ENCODE data around the gene EPYC. TPM values are rescaled to one million over a fixed set of nuclear protein-coding genes. Genes with fewer than 3 reads are reported as not detected.

The EPYC gene
- total and polyA plus RNA-seq, 2 experiments from 2014 or later: 0.27 to 0.40 TPM

DNA sequence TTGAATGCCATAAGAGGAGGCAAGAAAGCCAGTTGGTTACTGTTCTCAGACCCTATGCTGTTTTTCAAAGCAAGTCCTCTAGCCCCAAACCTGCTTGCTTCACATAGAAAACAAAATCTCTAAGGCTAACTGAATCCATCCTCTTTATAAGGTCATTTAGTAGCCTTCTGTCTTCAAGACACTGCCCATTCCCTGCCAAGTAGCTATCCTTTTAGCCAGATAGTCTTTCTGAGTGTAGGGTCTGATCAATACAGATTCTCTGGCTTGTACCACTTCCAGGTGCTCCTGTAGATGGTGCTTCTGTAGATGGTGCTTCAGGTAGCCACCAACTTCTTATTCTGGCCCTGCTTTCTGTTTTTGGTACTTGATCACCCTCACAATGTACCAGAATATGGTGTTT, 33.9 kb downstream of the EPYC start:
- Histone ChIP-seq H3K79me2 (no peaks in the 10 kb centered on the region), H3K4me3 (no peak overlapping the region), H3K4me2 (no peak overlapping the region), H3K36me3 (replicated peaks; ENCODE audit: insufficient read depth, low read depth) (no peaks in the 10 kb centered on the region), H3K27ac (no peak overlapping the region), H3K9me3 (ENCODE audit: low read depth) (no peaks in the 10 kb centered on the region), H3K4me1 (ENCODE audit: insufficient read depth) (no peaks in the 10 kb centered on the region), H2AFZ (no peak overlapping the region), H4K20me1 (ENCODE audit: insufficient read depth, poor library complexity, severe bottlenecking) (no peaks in the 10 kb centered on the region), H3K27me3 (no peaks in the 10 kb centered on the region), H3K9me2 (replicated peaks; ENCODE audit: insufficient read depth) (no peaks in the 10 kb centered on the region)
- DNase-seq (ENCODE audit: low spot score): no peak
- TF ChIP-seq EZH2phosphoT487 (IDR thresholded peaks at IDR 0.05; ENCODE audit: low read depth, severe bottlenecking, unreplicated experiment) (no peak), CTCF (IDR thresholded peaks at IDR 0.05; ENCODE audit: poor library complexity) (no peak), EZH2 (IDR thresholded peaks at IDR 0.05; ENCODE audit: borderline replicate concordance) (no peak)

- Histone ChIP-seq H3K9me2 (replicated peaks; ENCODE audit: insufficient read depth) (no peaks in the 10 kb centered on the region), H3K79me2 (no peaks in the 10 kb centered on the region), H3K27me3 (no peaks in the 10 kb centered on the region), H3K9me3 (ENCODE audit: low read depth) (no peaks in the 10 kb centered on the region), H4K20me1 (ENCODE audit: insufficient read depth, poor library complexity, severe bottlenecking) (no peaks in the 10 kb centered on the region), H3K36me3 (replicated peaks; ENCODE audit: insufficient read depth, low read depth) (no peaks in the 10 kb centered on the region), H3K4me1 (ENCODE audit: insufficient read depth) (no peaks in the 10 kb centered on the region), H3K27ac (no peak overlapping the region), H2AFZ (no peak overlapping the region), H3K4me3 (no peak overlapping the region), H3K4me2 (no peak overlapping the region)
- no peak for TF ChIP-seq CTCF (IDR thresholded peaks at IDR 0.05; ENCODE audit: poor library complexity)
- TF ChIP-seq EZH2 (IDR thresholded peaks at IDR 0.05; ENCODE audit: borderline replicate concordance): no peak
- TF ChIP-seq EZH2phosphoT487 (IDR thresholded peaks at IDR 0.05; ENCODE audit: low read depth, severe bottlenecking, unreplicated experiment): no peak
- DNase-seq (ENCODE audit: low spot score): no peak
Observed at GRCh38 chr12:90970471-90970870, 34.3 kb downstream of the EPYC start.

DNA sequence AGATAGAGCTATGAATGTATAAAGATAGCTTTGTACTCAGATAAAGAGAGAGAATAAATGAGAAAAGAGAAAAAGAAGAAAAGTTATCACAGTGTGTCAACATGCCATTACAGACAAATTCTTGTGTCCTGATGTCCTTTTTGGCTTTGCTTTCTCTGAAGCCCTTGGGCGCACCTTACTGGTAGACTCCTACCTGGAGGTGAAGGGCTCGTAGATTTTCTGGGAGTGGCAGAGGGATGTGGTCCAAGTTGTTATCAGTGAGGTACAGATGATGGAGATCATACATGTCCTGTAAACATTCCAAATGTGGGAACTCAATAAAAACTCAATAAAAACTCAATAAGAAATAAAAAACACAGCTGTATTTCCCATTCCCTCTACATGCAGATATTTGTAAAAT, 34.9 kb downstream of the EPYC start:
- TF ChIP-seq EZH2phosphoT487 (IDR thresholded peaks at IDR 0.05; ENCODE audit: low read depth, severe bottlenecking, unreplicated experiment) (no peak), EZH2 (IDR thresholded peaks at IDR 0.05; ENCODE audit: borderline replicate concordance) (no peak), CTCF (IDR thresholded peaks at IDR 0.05; ENCODE audit: poor library complexity) (no peak)
- WGBS (ENCODE audit: low lambda C conversion rate, missing lambda C conversion rate): 90% methylated on average over 2 of the region's 2 CpGs
- H4K20me1 ChIP-seq (ENCODE audit: insufficient read depth, poor library complexity, severe bottlenecking): no peaks in the 10 kb centered on the region
- no peaks in the 10 kb centered on the region for H3K9me2 ChIP-seq (replicated peaks; ENCODE audit: insufficient read depth)
- H3K4me1 ChIP-seq (ENCODE audit: insufficient read depth): no peaks in the 10 kb centered on the region
- no peak overlapping the region for H3K4me3 ChIP-seq
- no peak for DNase-seq (ENCODE audit: low spot score)
- H3K27me3 ChIP-seq: no peaks in the 10 kb centered on the region
- no peaks in the 10 kb centered on the region for H3K36me3 ChIP-seq (replicated peaks; ENCODE audit: insufficient read depth, low read depth)
- H3K79me2 ChIP-seq: no peaks in the 10 kb centered on the region
- H3K4me2 ChIP-seq: no peak overlapping the region
- no peak overlapping the region for H2AFZ ChIP-seq
- H3K9me3 ChIP-seq (ENCODE audit: low read depth): no peaks in the 10 kb centered on the region
- H3K27ac ChIP-seq: no peak overlapping the region

- no peak overlapping the region for H3K27ac ChIP-seq
- no peak overlapping the region for H3K4me2 ChIP-seq
- H3K4me1 ChIP-seq (ENCODE audit: insufficient read depth): no peaks in the 10 kb centered on the region
- no peaks in the 10 kb centered on the region for H3K9me3 ChIP-seq (ENCODE audit: low read depth)
- no peaks in the 10 kb centered on the region for H3K79me2 ChIP-seq
- H3K36me3 ChIP-seq (replicated peaks; ENCODE audit: insufficient read depth, low read depth): no peaks in the 10 kb centered on the region
- H3K4me3 ChIP-seq: no peak overlapping the region
- H4K20me1 ChIP-seq (ENCODE audit: insufficient read depth, poor library complexity, severe bottlenecking): no peaks in the 10 kb centered on the region
- 0% methylated on average over 1 of the region's 1 CpG for WGBS (ENCODE audit: low lambda C conversion rate, missing lambda C conversion rate)
- no peak for TF ChIP-seq CTCF (IDR thresholded peaks at IDR 0.05; ENCODE audit: poor library complexity)
- TF ChIP-seq EZH2 (IDR thresholded peaks at IDR 0.05; ENCODE audit: borderline replicate concordance): no peak
- TF ChIP-seq EZH2phosphoT487 (IDR thresholded peaks at IDR 0.05; ENCODE audit: low read depth, severe bottlenecking, unreplicated experiment): no peak
- no peaks in the 10 kb centered on the region for H3K27me3 ChIP-seq
- no peak overlapping the region for H2AFZ ChIP-seq
- no peak for DNase-seq (ENCODE audit: low spot score)
- no peaks in the 10 kb centered on the region for H3K9me2 ChIP-seq (replicated peaks; ENCODE audit: insufficient read depth)
Observed at GRCh38 chr12:90969346-90969745, 35.4 kb downstream of the EPYC start.
